Left lung (tissue), 10 donors: Measurements from ENCODE around the gene AP2B1. TPM values are rescaled to one million over a fixed set of nuclear protein-coding genes. Genes with fewer than 3 reads are reported as not detected.

Experiments used
- ATAC-seq: fragments of 200-7000 bp; cut with Tn5 transposase; one replicate; pipeline ENCODE4 v1.9.1; 2020; ENCODE audit warnings: moderate library complexity
- DNase-seq, 4 donors: peaks; one replicate each; pipeline ENCODE4 v3.0.0-alpha.2; 2013 to 2020
- H3K27ac ChIP-seq, 2 donors: fragments of 200-600 bp; sonication (generic) in 1 of 2; one replicate each; pipeline versions ENCODE4 v1.5.0 to v1.8.0; 2020 to 2021
- H3K27me3 ChIP-seq, 2 donors: fragments of 200-600 bp; sonication (generic) in 1 of 2; one replicate each; pipeline versions ENCODE4 v1.5.0 to v1.8.0; 2020 to 2021
- H3K36me3 ChIP-seq, 2 donors: fragments of 200-600 bp; sonication (generic) in 1 of 2; one replicate each; pipeline versions ENCODE4 v1.5.0 to v1.8.0; 2020 to 2021
- H3K4me1 ChIP-seq, 2 donors: fragments of 200-600 bp; one replicate each; pipeline ENCODE4 v1.8.0; 2021
- H3K4me3 ChIP-seq, 2 donors: fragments of 200-600 bp; sonication (generic) in 1 of 2; one replicate each; pipeline versions ENCODE4 v1.5.0 to v1.8.0; 2020 to 2021; ENCODE audit warnings: mild to moderate bottlenecking in 1 of 2
- H3K9me3 ChIP-seq, 2 donors: fragments of 200-600 bp; sonication (generic) in 1 of 2; one replicate each; pipeline versions ENCODE4 v1.5.0 to v1.8.0; 2020 to 2021
- intact Hi-C, 2 donors: fragments of 100-400 bp; cut with DNase I; formaldehyde crosslinking; loops; one replicate each; pipeline versions ENCODE4 v1.11.2 to v1.14.2; 2022
- polyA plus RNA-seq, 6 donors: library from polyadenylated mRNA; unstranded; fragments of 120-200 nt; gene quantifications; one replicate each; pipeline ENCODE4 v1.2.1, GENCODE V29; 2013; ENCODE audit not compliant: insufficient read length in 6 of 6
- total RNA-seq, 2 donors: library from RNA; stranded (reverse); fragmentation: NEBNext Ultra II Directional; extraction: Animal tissue kit (Norgen Biotek cat#: 25700); gene quantifications; one replicate each; pipeline ENCODE4 v1.2.1, GENCODE V29; 2021
- TF ChIP-seq, protein P1 (sequence below), 2 donors: fragments of 200-600 bp; sonication (generic) in 1 of 2; IDR thresholded peaks; one replicate each; pipeline versions ENCODE4 v1.5.0 to v1.8.0; 2021; ENCODE audit warnings: antibody characterized with exemption in 2 of 2
- donor health status: DM: no; HTN: yes; CAD: no.
- donor health status: DM: no; HTN: no; CAD: no.

The AP2B1 gene
- total and polyA plus RNA-seq, 8 donors, result 132 to 195 (median 154) TPM

DNA sequence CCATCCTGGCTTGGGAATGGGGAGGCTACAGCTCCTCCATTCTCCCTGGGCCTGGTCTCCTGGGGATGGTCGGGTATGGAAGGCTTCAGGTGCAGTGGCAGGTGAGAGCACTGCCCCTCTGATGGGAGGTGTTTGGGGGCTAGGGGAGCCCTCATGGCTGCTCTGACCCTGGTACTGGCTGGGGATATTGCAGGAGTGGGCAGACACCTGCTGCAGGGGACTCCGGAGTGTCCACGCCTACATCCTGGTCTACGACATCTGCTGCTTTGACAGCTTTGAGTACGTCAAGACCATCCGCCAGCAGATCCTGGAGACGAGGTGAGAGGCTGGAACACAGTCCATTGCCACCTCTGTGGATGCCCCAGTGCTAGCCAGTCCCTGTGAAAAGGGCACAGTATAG is 153.1 kb downstream of the AP2B1 start:
- intact Hi-C loops, result no loop called here
- DNase-seq (peak in 1 of 4 donors; percentile 20), ATAC-seq (no peak)
- H3K36me3 ChIP-seq, result no peaks in the 10 kb centered on the region
- TF ChIP-seq, protein P1, sequence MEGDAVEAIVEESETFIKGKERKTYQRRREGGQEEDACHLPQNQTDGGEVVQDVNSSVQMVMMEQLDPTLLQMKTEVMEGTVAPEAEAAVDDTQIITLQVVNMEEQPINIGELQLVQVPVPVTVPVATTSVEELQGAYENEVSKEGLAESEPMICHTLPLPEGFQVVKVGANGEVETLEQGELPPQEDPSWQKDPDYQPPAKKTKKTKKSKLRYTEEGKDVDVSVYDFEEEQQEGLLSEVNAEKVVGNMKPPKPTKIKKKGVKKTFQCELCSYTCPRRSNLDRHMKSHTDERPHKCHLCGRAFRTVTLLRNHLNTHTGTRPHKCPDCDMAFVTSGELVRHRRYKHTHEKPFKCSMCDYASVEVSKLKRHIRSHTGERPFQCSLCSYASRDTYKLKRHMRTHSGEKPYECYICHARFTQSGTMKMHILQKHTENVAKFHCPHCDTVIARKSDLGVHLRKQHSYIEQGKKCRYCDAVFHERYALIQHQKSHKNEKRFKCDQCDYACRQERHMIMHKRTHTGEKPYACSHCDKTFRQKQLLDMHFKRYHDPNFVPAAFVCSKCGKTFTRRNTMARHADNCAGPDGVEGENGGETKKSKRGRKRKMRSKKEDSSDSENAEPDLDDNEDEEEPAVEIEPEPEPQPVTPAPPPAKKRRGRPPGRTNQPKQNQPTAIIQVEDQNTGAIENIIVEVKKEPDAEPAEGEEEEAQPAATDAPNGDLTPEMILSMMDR (IDR thresholded peaks at IDR 0.05), result no peak
- H3K4me1 ChIP-seq, result peaks cover 5 to 9% of the 10 kb centered on the region in 2 donors
- no peak overlapping the region for H3K27ac ChIP-seq
- H3K4me3 ChIP-seq, result no peak overlapping the region
- no peaks in the 10 kb centered on the region for H3K9me3 ChIP-seq
- peaks cover 13 to 44% of the 10 kb centered on the region in 2 donors for H3K27me3 ChIP-seq

DNA sequence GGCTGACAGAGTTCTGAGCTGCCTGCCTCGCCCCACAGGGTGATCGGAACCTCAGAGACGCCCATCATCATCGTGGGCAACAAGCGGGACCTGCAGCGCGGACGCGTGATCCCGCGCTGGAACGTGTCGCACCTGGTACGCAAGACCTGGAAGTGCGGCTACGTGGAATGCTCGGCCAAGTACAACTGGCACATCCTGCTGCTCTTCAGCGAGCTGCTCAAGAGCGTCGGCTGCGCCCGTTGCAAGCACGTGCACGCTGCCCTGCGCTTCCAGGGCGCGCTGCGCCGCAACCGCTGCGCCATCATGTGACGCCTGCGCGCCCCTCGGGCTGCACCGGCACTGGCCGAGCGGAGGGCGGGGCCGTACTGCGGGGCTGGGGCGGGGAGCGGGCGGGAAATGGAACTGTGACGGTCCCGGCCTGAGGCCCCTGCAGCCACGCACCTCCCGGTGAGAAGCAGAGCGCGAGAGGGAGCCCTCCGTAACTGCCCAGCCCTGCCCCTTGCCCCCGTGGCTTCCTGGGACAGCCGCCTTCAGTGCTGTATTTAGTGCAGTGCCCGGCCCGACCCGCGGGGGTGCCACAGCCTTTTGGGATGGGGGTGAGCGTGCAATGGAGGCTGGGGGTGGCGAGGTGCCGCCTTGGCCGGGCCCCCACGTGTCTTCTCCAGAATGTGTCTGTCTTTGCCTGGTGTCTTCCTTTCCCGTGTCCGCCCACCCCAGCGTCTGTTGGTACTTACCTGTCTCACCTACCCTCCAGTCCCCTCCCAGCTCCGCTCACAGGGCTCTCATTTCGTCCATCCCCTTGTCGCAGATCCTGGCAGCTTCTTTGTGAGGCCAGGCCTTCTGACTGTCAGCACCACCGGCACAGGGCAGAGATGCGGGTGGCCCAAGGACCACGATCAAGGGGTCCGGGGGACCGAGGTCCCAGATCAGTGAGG is 154.1 kb downstream of the AP2B1 start:
- peak in 2 of 4 donors; percentile 25 to 72 for DNase-seq
- peak; percentile 43 for ATAC-seq
- peaks cover 13 to 44% of the 10 kb centered on the region in 2 donors for H3K27me3 ChIP-seq

DNA sequence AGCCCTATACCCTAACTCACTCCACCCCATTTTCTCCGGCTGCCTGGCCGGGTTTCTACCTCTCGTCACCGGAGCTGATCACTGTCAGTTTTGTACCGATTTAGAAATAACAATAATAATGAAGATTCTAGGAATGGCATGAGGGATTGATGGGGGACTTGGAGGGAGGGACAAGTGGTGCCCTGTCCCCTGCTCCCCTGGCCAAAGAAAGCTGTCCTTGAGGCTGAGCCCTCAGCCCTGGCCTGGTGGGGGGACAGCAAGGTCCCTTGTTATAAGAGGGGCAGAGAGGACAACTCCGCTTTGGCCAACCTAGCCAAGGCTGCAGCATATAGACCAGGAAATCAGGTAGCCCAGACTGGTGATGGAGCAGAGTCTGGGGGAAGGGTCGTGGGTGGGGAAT is 155.4 kb downstream of the AP2B1 start:
- DNase-seq, result peak in 1 of 4 donors; percentile 28
- intact Hi-C loops, result no loop called here

More for the DNA sequence above, 154.1 kb downstream of the AP2B1 start:
- peaks cover 5 to 9% of the 10 kb centered on the region in 2 donors for H3K4me1 ChIP-seq
- H3K36me3 ChIP-seq, result no peaks in the 10 kb centered on the region
- H3K9me3 ChIP-seq, result no peaks in the 10 kb centered on the region
- H3K4me3 ChIP-seq, result no peak overlapping the region
- intact Hi-C loops, result no loop called here
- H3K27ac ChIP-seq, result no peak overlapping the region
- TF ChIP-seq, protein P1 (IDR thresholded peaks at IDR 0.05), result no peak

DNA sequence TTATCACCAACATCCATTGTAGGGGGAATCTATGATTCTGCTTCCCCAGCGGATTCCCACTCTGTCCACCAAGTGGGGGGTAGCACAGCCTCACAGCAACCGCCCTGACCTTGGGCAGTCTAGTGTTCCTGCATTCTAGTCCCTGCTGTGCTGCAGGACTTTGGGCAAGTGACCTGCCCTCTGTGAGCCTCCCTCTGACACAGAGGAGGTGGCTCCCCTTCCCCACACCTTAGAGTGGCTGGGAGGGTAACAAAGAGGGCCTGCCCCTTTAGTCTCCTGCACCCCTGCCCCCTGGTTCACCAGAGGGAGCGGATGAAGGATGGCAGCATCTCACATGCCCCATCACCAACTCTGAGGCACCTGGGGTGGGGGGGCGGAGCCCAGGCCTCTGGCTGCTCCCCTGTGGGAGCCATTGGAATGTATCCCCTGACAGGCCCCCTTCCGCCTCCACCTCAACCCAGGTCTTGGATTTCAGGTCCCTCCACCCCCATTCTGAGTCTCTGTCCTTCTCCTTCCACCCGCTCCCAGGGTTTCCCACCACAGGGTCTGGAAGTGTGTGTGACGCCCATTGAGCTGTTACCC is 155.9 kb downstream of the AP2B1 start:
- Histone ChIP-seq H3K36me3 (no peaks in the 10 kb centered on the region), H3K27me3 (peaks cover 13 to 48% of the 10 kb centered on the region in 2 donors), H3K9me3 (no peaks in the 10 kb centered on the region), H3K4me1 (peaks cover 5 to 9% of the 10 kb centered on the region in 2 donors), H3K4me3 (no peak overlapping the region), H3K27ac (no peak overlapping the region)
- intact Hi-C loops, result no loop called here
- TF ChIP-seq, protein P1 (IDR thresholded peaks at IDR 0.05), result no peak
- no peak for ATAC-seq
- peak in 1 of 4 donors; percentile 55 for DNase-seq

More for the DNA sequence above, 155.4 kb downstream of the AP2B1 start:
- H3K4me1 ChIP-seq, result peaks cover 5 to 9% of the 10 kb centered on the region in 2 donors
- peaks cover 13 to 44% of the 10 kb centered on the region in 2 donors for H3K27me3 ChIP-seq
- no peak overlapping the region for H3K27ac ChIP-seq
- H3K36me3 ChIP-seq, result no peaks in the 10 kb centered on the region
- H3K9me3 ChIP-seq, result no peaks in the 10 kb centered on the region
- no peak overlapping the region for H3K4me3 ChIP-seq
- TF ChIP-seq, protein P1 (IDR thresholded peaks at IDR 0.05), result no peak
- ATAC-seq, result no peak
